Measurements from ENCODE around the gene FUBP3. TPM values are rescaled to one million over a fixed set of nuclear protein-coding genes. Genes with fewer than 3 reads are reported as not detected.

FUBP3 gene
- total RNA-seq, 1 experiment from 2014 or later, result 78.6 TPM

DNA sequence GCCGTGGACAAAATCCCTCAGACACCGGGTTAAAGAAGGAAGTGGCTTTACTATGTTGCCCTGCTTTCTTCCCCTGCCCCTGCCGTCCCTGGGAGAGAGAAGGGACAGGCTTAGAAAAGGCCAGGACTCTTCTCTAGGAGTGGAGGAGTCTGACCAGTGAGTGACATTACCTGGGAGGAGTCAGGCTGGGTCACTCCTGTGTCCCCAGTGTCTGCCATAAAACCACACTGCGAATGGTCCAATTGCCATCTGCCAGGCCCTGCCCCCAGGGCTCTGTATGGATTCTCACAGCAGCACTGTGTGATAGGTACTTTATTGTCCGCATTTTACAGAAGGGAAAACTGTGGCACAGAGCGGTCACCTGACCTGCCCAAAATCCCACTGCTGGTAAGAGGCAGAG, 31.3 kb upstream of the FUBP3 start:
- Histone ChIP-seq H3K79me1 (ENCODE audit: insufficient read depth, low read depth, low read length, poor library complexity, severe bottlenecking) (no peaks in the 10 kb centered on the region), H2AFZ (ENCODE audit: low read length) (no peak overlapping the region), H2BK15ac (ENCODE audit: low read depth, low read length) (no peak overlapping the region), H4K91ac (ENCODE audit: insufficient read length, low read depth, low read length) (no peak overlapping the region), H3K9ac (ENCODE audit: extremely low read depth, insufficient read length, low read length) (no peak overlapping the region), H3K56ac (ENCODE audit: insufficient read length, low read depth, low read length) (no peak overlapping the region), H3K27me3 (ENCODE audit: insufficient read depth, low read length) (no peaks in the 10 kb centered on the region), H2AK5ac (ENCODE audit: insufficient read length, low read length) (no peak overlapping the region), H3K18ac (ENCODE audit: insufficient read length, low read depth, low read length) (no peak overlapping the region), H3K23me2 (ENCODE audit: insufficient read length, low read depth, low read length, poor library complexity, severe bottlenecking) (no peaks in the 10 kb centered on the region), H2BK12ac (ENCODE audit: insufficient read length, low read depth, low read length) (no peak overlapping the region), H4K8ac (replicated peaks; ENCODE audit: insufficient read length, low read depth, low read length) (no peak overlapping the region), H3K14ac (ENCODE audit: insufficient read depth, low read length) (no peak overlapping the region; the same call in 1 of the 2 replicates), H3K9me3 (ENCODE audit: control insufficient read depth, low read depth, low read length) (no peaks in the 10 kb centered on the region), H2BK5ac (ENCODE audit: insufficient read length, low read length) (no peak overlapping the region), H2BK20ac (ENCODE audit: low read depth, low read length, poor library complexity, severe bottlenecking) (no peak overlapping the region), H2BK120ac (ENCODE audit: low read depth, low read length, poor library complexity, severe bottlenecking) (no peak overlapping the region), H3K27ac (ENCODE audit: insufficient read length, low read depth, low read length) (no peak overlapping the region), H3K4me2 (ENCODE audit: insufficient read depth, insufficient read length, low read length) (no peak overlapping the region), H3K4me1 (ENCODE audit: insufficient read depth, low read length) (no peaks in the 10 kb centered on the region; the same call in 1 of the 2 replicates), H3K79me2 (ENCODE audit: insufficient read depth, low read length) (no peaks in the 10 kb centered on the region), H4K20me1 (ENCODE audit: control insufficient read depth, insufficient read depth, insufficient read length) (no peaks in the 10 kb centered on the region), H3K4ac (ENCODE audit: low read depth, low read length) (no peak overlapping the region), H3K23ac (ENCODE audit: insufficient read length, low read depth, low read length) (no peak overlapping the region), H4K5ac (ENCODE audit: insufficient read length, low read depth, low read length) (no peak overlapping the region), H3T11ph (ENCODE audit: low read length) (no peak overlapping the region)
- peaks cover 3 to 8% (median 8%) of the 10 kb centered on the region in 3 experiments; a peak in 4 of 7 replicates for H3K36me3 Mint-ChIP-seq (ENCODE audit: insufficient read depth in 1 of 3, low read depth in 3 of 3)
- TF ChIP-seq, protein P1, sequence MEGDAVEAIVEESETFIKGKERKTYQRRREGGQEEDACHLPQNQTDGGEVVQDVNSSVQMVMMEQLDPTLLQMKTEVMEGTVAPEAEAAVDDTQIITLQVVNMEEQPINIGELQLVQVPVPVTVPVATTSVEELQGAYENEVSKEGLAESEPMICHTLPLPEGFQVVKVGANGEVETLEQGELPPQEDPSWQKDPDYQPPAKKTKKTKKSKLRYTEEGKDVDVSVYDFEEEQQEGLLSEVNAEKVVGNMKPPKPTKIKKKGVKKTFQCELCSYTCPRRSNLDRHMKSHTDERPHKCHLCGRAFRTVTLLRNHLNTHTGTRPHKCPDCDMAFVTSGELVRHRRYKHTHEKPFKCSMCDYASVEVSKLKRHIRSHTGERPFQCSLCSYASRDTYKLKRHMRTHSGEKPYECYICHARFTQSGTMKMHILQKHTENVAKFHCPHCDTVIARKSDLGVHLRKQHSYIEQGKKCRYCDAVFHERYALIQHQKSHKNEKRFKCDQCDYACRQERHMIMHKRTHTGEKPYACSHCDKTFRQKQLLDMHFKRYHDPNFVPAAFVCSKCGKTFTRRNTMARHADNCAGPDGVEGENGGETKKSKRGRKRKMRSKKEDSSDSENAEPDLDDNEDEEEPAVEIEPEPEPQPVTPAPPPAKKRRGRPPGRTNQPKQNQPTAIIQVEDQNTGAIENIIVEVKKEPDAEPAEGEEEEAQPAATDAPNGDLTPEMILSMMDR (conservative IDR thresholded peaks at IDR 0.05), result no peak
- H3K4me1 Mint-ChIP-seq, result peaks cover 12 to 18% of the 10 kb centered on the region in 2 experiments
- WGBS (ENCODE audit: extremely low coverage, insufficient read length, low lambda C conversion rate), result no CpG with 5 or more reads among the region's 6 CpGs
- H3K4me3 Mint-ChIP-seq, result no peak overlapping the region
- DNase-seq, result no peak
- H3K27me3 Mint-ChIP-seq (ENCODE audit: low read depth), result peaks cover 8% of the 10 kb centered on the region; the same call in 1 of the 2 replicates
- H3K9me3 Mint-ChIP-seq, result peaks cover 15 to 18% of the 10 kb centered on the region in 2 experiments
- H3K27ac Mint-ChIP-seq, result no peak overlapping the region

Measured in H9 (cell line).